Measurements from ENCODE around the gene ZC3H7B. TPM values are rescaled to one million over a fixed set of nuclear protein-coding genes. Genes with fewer than 3 reads are reported as not detected.

ZC3H7B gene
- total and polyA plus RNA-seq, 2 experiments from 2014 or later = 5.7 to 61.5 TPM

DNA sequence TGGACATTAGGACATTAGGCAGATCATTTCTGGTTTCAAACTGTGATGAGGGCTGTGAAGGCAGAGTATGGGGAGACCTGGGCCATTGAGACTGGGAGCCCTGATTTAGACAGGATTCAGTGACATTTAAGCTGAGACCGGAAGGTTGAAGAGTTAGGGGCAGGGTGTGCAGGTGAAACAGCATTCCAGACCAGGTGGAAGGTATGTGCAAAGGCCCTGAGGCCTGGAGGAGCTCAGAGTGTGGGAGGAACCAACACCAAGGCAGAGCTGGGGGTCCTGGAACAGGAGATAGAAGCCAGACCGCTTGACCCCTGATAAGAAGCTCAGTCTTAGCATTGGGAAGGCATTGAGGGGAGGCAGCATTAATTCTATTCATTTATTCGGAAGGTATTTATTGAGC, 32.5 kb downstream of the ZC3H7B start (continued):
- TF ChIP-seq, protein P1, sequence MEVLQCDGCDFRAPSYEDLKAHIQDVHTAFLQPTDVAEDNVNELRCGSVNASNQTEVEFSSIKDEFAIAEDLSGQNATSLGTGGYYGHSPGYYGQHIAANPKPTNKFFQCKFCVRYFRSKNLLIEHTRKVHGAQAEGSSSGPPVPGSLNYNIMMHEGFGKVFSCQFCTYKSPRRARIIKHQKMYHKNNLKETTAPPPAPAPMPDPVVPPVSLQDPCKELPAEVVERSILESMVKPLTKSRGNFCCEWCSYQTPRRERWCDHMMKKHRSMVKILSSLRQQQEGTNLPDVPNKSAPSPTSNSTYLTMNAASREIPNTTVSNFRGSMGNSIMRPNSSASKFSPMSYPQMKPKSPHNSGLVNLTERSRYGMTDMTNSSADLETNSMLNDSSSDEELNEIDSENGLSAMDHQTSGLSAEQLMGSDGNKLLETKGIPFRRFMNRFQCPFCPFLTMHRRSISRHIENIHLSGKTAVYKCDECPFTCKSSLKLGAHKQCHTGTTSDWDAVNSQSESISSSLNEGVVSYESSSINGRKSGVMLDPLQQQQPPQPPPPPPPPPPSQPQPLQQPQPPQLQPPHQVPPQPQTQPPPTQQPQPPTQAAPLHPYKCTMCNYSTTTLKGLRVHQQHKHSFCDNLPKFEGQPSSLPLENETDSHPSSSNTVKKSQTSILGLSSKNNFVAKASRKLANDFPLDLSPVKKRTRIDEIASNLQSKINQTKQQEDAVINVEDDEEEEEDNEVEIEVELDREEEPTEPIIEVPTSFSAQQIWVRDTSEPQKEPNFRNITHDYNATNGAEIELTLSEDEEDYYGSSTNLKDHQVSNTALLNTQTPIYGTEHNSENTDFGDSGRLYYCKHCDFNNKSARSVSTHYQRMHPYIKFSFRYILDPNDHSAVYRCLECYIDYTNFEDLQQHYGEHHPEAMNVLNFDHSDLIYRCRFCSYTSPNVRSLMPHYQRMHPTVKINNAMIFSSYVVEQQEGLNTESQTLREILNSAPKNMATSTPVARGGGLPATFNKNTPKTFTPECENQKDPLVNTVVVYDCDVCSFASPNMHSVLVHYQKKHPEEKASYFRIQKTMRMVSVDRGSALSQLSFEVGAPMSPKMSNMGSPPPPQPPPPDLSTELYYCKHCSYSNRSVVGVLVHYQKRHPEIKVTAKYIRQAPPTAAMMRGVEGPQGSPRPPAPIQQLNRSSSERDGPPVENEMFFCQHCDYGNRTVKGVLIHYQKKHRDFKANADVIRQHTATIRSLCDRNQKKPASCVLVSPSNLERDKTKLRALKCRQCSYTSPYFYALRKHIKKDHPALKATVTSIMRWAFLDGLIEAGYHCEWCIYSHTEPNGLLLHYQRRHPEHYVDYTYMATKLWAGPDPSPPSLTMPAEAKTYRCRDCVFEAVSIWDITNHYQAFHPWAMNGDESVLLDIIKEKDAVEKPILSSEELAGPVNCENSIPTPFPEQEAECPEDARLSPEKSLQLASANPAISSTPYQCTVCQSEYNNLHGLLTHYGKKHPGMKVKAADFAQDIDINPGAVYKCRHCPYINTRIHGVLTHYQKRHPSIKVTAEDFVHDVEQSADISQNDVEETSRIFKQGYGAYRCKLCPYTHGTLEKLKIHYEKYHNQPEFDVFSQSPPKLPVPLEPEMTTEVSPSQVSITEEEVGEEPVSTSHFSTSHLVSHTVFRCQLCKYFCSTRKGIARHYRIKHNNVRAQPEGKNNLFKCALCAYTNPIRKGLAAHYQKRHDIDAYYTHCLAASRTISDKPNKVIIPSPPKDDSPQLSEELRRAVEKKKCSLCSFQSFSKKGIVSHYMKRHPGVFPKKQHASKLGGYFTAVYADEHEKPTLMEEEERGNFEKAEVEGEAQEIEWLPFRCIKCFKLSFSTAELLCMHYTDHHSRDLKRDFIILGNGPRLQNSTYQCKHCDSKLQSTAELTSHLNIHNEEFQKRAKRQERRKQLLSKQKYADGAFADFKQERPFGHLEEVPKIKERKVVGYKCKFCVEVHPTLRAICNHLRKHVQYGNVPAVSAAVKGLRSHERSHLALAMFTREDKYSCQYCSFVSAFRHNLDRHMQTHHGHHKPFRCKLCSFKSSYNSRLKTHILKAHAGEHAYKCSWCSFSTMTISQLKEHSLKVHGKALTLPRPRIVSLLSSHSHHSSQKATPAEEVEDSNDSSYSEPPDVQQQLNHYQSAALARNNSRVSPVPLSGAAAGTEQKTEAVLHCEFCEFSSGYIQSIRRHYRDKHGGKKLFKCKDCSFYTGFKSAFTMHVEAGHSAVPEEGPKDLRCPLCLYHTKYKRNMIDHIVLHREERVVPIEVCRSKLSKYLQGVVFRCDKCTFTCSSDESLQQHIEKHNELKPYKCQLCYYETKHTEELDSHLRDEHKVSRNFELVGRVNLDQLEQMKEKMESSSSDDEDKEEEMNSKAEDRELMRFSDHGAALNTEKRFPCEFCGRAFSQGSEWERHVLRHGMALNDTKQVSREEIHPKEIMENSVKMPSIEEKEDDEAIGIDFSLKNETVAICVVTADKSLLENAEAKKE (CRISPR knock-in tag; IDR thresholded peaks at IDR 0.05) = no peak
- TF ChIP-seq EZH2phosphoT487 (IDR thresholded peaks at IDR 0.05; ENCODE audit: unreplicated experiment) = no peak
- TF ChIP-seq NANOG (IDR thresholded peaks at IDR 0.05; ENCODE audit: borderline replicate concordance) = no peak

DNA sequence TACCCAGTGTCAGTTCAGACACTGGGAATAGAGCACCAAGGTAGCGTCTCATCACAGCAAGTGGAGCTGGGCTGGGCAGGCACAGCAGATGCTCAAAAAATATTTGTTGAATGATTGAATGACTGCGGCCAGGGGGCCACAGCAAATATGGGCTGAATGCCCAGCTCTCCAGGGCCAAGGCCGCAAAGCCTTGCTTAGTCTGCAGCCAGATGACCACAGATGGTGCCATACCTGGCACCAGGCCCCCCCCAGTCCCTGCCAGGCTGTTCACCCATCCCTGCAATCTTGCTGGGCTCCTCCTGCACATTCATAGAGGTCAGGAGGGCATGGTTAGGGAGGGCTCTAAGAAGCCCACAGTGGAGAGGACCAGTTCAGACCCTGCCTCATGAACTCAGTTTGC, 32.9 kb downstream of the ZC3H7B start:
- no peaks in the 10 kb centered on the region for H3F3A ChIP-seq (replicated peaks; ENCODE audit: low read depth)
- no peak for ATAC-seq
- no peak overlapping the region for H3K4me2 ChIP-seq
- peaks cover 4% of the 10 kb centered on the region; the same call in 1 of the 2 replicates for H3K36me3 ChIP-seq (ENCODE audit: insufficient read depth)
- peaks cover 2% of the 10 kb centered on the region; the same call in 1 of the 3 replicates for H3K4me1 Mint-ChIP-seq
- no peak overlapping the region for H2AFZ ChIP-seq
- H3K9me3 Mint-ChIP-seq = no peaks in the 10 kb centered on the region
- no peaks in the 10 kb centered on the region for H3K79me2 ChIP-seq (replicated peaks; ENCODE audit: insufficient read depth)
- peaks cover 41% of the 10 kb centered on the region for H3K36me3 Mint-ChIP-seq (ENCODE audit: low read depth)
- H3K4me3 Mint-ChIP-seq = no peak overlapping the region
- H4K20me1 ChIP-seq (replicated peaks; ENCODE audit: insufficient read depth) = peaks cover 5% of the 10 kb centered on the region; the same call in 1 of the 2 replicates
- H3K4me1 ChIP-seq (ENCODE audit: insufficient read depth) = no peaks in the 10 kb centered on the region
- H3K27me3 Mint-ChIP-seq (ENCODE audit: insufficient read depth, low read depth, poor library complexity) = peaks cover 8% of the 10 kb centered on the region
- H3K9me2 ChIP-seq (ENCODE audit: insufficient read depth) = no peaks in the 10 kb centered on the region
- H3K4me3 ChIP-seq = no peak overlapping the region
- DNase-seq (ENCODE audit: low spot score) = no peak
- H3K27me3 ChIP-seq (ENCODE audit: insufficient read depth) = no peaks in the 10 kb centered on the region
- no peak overlapping the region for H3K27ac ChIP-seq (ENCODE audit: low read depth)
- no peak overlapping the region for H3K27ac Mint-ChIP-seq
- TF ChIP-seq POLR2AphosphoS5 (IDR thresholded peaks at IDR 0.05; ENCODE audit: low read depth) = no peak
- TF ChIP-seq, protein P2, sequence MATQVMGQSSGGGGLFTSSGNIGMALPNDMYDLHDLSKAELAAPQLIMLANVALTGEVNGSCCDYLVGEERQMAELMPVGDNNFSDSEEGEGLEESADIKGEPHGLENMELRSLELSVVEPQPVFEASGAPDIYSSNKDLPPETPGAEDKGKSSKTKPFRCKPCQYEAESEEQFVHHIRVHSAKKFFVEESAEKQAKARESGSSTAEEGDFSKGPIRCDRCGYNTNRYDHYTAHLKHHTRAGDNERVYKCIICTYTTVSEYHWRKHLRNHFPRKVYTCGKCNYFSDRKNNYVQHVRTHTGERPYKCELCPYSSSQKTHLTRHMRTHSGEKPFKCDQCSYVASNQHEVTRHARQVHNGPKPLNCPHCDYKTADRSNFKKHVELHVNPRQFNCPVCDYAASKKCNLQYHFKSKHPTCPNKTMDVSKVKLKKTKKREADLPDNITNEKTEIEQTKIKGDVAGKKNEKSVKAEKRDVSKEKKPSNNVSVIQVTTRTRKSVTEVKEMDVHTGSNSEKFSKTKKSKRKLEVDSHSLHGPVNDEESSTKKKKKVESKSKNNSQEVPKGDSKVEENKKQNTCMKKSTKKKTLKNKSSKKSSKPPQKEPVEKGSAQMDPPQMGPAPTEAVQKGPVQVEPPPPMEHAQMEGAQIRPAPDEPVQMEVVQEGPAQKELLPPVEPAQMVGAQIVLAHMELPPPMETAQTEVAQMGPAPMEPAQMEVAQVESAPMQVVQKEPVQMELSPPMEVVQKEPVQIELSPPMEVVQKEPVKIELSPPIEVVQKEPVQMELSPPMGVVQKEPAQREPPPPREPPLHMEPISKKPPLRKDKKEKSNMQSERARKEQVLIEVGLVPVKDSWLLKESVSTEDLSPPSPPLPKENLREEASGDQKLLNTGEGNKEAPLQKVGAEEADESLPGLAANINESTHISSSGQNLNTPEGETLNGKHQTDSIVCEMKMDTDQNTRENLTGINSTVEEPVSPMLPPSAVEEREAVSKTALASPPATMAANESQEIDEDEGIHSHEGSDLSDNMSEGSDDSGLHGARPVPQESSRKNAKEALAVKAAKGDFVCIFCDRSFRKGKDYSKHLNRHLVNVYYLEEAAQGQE (IDR thresholded peaks at IDR 0.05; ENCODE audit: unreplicated experiment) = no peak
- no peak for TF ChIP-seq EZH2 (IDR thresholded peaks at IDR 0.05; ENCODE audit: low read depth, unreplicated experiment)
- TF ChIP-seq, protein P1 (CRISPR knock-in tag; IDR thresholded peaks at IDR 0.05) = no peak
